GM19324 (cell line): ENCODE measurements around the gene IFI44L.

ENCODE experiments used
- ATAC-seq: cut with Tn5 transposase; IDR thresholded peaks from one replicate; pipeline ENCODE4 v1.9.1; 2021; ENCODE audit warnings: mild to moderate bottlenecking, moderate library complexity; ENCODE audit not compliant: unreplicated experiment, low FRiP score

The IFI44L gene

DNA sequence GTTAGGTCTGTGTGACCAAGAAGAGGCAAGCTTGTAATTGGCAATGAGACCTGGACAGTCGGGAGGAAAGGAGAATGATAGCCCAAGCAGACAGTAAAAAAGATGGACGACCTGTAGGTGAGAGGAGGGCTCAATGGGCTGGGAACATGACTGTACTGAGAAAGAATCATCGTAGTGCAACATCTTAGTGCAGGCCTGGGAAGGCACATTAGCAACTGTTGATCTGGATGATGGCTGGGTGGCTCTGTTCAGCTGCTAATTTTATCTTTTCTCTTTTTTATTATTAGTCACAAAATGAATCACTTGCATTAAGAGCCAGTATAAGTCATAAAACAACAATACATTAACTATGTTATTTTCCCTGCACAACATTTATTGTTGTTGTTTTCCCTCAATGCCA, 62.2 kb downstream of the IFI44L start:
- ATAC-seq: no peak

GRCh38 chr1:78683079-78683478, 62.8 kb downstream of the IFI44L start:
- ATAC-seq: no peak

GRCh38 chr1:78687315-78687714, 67.1 kb downstream of the IFI44L start:
- no peak for ATAC-seq

GRCh38 chr1:78687914-78688313, 67.7 kb downstream of the IFI44L start:
- no peak for ATAC-seq

GRCh38 chr1:78688697-78689096, 68.4 kb downstream of the IFI44L start:
- ATAC-seq: no peak

GRCh38 chr1:78690516-78690915, 70.3 kb downstream of the IFI44L start:
- no peak for ATAC-seq

DNA sequence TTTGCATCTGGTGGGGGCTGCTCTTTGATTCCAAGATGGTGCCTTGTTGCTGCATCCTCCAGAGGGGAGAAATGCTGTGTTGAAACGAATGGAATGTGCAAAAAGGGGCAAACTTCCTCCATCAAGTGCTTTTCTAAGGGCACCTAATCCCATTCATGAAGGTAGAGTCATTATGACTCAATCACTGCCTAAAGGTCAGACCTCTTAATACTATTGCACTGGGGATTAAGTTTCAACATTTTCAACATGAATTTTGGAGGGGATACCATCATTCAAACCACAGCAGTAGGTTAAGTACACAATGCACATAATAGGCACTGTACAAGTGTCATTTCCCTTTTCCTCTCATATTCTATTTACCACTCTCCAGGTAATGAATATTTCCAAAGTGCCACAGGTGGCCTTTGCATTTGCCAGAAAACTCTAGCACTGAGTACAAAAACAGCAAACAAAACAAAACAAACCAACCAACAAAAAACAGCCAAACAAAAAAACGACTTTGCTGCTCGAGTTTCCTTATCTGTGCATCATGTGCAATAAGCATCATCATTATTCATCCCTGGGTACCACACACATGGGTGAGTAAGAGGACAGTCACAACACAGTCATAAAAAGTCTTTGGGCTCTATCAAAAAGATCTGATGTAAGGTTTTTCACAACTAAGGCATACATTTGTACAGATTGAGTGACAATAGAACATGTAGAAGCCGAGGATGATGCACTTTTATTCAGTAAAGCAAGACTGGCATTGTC, 71.9 kb downstream of the IFI44L start:
- ATAC-seq: no peak
